ENCODE data around the gene INKA1.

The INKA1 gene

DNA sequence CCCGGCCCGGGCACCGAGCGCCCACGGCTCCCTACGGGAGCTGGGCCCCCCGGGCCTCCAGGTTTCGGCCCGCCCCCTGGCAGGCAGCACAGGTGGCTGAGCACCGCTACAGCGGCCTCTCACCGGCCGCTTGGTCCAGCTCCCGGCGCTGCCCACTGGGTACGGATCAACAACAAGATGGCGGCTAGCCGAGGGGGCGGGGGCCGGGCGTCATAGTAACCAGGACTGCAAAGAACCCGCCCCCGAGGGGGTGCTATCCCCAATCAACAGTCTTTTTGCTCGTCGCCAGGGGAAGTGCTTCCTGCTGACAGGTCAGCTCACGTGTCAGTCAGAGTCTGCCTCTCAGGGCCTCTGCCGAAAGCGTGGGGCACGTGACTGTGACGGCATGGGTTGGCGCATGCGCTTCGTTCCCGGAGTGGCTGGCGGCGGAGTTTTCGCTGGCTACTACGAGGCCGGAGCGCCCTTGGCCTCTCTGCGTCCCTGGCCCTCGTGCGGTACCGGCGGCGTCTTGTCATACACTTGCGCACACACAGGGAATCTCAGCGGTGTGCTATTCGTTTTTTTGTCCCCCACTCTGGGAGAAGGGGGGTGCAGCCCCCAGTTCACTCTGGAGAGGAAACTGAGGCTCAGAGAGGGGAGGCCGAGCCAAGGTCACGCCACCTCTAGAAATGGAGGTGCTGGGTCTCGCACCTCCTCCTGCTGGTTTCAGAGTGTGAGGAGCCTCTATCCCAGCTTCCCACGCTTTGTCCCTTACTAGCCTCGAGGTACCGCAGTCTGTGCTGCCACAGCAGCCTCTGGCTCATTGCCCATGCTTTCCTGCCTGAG lies 16.5 kb upstream of the INKA1 start, which contains the start of gene IP6K1:
Gene IP6K1, minus strand, starts transcription at position 186 of the 825 bp plus-strand sequence. CDS start 38,502 bp downstream, outside the sequence.
- peak; percentile 100 for DNase-seq (ENCODE audit: low read depth)

GRCh38 chr3:49787182-49787464 lies 15.9 kb upstream of the INKA1 start:
- no peak for DNase-seq (ENCODE audit: low read depth)

DNA sequence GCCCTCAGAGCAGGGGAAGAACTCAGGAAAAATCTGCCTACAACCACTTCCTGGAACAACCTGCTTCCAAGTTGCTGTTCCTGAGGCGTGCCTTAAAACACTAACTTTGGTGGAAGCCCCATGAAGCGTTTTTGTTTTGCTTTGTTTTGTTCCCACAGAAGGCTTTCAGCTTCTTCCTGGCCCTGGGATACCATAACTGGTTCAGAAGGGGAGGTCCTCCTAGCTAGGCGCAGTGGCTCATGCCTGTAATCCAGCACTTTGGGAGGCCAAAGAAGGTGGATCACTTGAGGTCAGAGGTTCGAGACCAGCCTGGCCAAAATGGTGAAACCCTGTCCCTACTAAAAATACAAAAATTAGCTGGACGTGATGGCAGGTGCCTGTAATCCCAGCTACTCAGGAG lies 15.5 kb upstream of the INKA1 start:
- no peak for DNase-seq (ENCODE audit: low read depth)

- no peak for DNase-seq (ENCODE audit: low read depth)
These were observed 15.0 kb upstream of the INKA1 start for GRCh38 chr3:49788056-49788455.

DNA sequence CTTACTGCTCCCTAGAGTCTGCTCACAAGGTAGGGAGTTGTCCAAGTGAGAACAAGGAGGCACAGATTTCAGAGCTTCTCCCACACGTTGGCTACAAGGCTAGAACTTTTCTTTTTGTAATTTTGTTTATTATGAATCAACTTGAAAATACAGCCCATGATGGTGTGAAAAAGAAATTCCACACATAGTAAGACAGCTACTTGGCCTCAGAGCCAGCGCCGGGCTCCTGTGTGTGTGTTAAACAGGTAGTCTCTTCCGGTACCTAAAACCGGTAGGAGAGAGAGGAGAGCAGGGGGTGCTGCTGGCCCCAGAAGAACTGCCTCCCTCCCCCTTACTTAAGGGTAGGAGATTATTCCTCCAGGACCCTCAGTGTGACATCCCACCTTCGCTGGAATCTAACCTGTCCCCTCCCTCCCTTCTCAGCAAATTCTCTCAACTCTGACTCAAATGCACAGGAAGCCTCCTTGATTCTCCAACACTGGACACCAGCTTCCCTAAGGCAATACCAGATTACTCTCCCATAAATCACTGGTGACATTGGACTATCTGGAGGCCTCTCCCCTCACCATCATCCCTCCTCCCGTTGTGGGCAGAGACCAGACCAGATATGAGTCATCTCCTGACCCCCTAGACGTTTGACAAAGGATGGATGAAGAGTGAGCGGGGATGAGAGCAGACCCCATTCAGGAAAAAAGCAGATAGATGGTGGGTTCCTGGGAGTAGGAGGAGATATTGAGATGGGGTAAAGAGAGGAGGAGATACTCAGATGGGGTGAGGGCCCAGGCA lies 12.2 kb upstream of the INKA1 start:
- no peak for DNase-seq (ENCODE audit: low read depth)

- DNase-seq (ENCODE audit: low read depth): no peak
These were observed 11.5 kb upstream of the INKA1 start for GRCh38 chr3:49791571-49791970.

DNA sequence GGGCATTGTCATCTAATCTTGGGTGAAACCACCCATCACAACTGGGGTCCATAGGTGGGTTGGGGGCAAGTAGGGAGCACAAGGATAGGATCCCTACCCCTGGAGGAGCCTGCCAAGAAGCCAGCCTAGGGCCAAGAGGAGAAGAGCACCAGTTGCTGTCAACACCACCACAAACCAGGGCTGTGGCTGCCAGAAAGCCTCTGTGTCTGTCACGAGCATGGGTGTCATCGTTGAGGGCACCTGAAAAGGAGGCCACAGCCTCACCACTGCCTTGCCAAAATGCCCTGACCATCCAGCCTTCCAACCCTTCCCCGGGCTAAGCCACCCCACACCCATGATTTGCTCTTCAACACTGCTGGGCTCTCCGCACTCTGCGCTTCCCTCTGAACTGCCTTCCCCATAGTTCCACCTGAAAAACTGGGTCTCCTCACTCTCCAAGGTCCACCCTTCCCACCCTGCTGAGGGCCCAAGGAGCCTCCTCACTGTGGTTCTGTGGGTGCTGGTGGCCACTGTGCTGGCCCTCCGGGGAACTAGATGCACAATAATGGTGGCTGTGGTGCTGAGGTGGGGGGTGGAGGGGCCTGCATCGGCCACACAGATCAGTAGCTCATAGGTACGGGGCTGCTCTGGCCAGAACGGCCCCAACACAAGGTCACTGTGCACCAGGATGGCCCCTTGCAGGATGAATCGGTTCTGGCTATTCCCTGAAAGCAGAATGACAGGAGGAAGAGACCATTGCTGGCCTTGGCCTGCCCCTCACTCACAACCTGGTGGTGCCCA lies 10.5 kb upstream of the INKA1 start:
- DNase-seq (ENCODE audit: low read depth): no peak

DNA sequence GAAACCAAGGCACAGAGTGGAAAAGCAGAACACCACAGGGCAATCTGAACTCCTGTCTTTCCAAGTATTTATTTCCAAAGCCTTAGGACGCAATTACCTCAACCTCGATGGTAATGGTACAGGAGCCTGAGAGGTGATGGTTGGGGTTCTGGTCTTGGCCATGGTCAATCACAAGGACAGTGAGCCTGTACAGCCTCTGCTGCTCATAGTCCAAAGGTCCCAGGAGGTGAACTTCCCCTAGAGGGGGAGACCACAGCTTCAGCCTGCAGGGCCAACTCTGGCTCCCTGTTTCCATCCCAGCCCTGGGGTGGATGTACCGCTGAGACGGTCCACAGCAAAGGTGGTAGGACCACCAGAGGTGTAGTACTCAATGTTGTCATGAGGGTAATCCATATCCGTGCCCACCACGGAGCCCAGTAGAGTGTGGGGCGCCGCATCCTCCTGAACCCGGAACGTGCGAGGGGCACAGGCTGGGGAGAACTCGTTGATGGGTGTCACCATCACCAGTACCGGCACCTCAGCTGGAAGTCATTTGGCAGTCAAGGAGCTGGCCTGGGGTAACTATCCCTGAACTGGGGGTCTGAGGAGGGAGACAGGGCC lies 9.5 kb upstream of the INKA1 start:
- no peak for DNase-seq (ENCODE audit: low read depth)

- no peak for DNase-seq (ENCODE audit: low read depth)
These were observed 8.6 kb upstream of the INKA1 start for GRCh38 chr3:49794431-49794830.

- no peak for DNase-seq (ENCODE audit: low read depth)
These were observed 7.8 kb upstream of the INKA1 start for GRCh38 chr3:49794926-49795905.

- DNase-seq (ENCODE audit: low read depth): no peak
These were observed 4.0 kb upstream of the INKA1 start for GRCh38 chr3:49799105-49799504.

DNA sequence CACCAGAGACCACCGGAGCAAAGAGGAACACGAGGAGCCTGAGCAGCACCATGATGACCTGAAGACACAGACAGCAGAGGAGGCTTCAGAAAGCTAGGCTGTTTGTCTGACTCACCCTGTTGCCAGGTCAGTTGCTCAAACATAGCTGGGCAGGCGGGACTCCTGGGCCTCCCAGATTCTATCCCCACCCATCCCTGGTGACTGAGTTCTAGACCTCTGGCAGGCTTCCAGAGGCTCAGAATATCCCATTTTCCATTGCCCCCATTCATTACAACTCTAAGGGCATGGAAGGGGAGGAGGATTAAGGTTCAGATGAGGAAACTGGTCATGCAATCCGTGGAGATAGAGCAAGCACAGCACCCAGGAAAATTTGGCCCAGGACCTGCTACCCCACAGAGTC lies 3.3 kb upstream of the INKA1 start, which contains the start of gene CDHR4:
Gene CDHR4, minus strand, starts transcription at position 113 of the 400 bp plus-strand sequence. Its CDS starts 61 bp downstream, at position 52.
- no peak for DNase-seq (ENCODE audit: low read depth)

DNA sequence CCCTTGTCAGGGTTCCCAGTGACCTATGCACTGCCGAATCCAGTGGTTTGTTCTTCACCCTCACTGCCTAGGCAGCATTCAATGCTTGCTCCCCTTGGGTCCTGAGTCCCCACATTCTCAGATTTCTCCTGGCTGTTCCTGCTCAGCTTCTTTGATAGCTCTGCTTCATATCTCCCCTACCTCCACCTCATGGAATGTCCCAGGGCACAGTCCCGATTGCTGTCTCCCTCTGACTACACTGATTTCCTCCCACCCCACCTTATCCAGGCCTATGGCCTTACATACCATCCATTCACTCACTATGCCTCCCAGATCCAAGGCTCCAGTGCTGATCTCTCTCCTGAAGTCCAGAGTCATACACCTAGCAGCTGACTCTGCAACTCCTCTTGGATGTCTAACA lies 1.9 kb upstream of the INKA1 start:
- no peak for DNase-seq (ENCODE audit: low read depth)

DNA sequence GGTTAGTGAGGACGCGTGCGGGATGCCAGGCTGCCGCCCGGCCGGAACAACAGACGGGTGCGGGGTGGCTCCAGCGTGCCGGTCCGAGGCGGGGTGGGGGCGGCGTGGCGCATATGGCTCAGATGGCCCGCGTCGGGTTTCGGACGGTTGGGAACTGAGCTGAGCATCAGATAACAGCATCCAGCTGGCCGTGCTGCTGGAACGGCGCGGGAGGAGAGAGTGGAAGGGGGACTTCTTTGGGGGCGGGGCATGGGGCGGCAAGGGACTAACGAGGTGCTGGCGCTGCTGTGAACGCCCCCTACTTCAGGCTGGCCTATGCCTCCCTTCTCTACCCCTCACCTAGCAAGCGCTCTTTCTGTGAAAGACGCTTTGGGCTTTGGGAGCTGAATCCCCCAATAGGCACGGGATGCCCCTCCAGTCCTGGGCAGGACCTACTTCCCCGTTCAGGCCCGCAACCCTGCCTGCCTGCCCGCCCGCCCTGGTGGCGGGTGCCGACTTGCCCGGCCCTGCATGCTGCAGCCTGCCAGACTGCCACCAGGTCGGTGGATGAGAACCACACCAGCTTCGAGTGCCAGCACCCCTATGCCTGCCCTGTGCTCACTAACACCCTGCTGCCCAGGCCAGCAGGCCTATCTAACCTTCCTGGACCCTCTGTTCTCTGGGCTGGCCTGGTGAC lies 542 bp downstream of the INKA1 start:
- DNase-seq (ENCODE audit: low read depth): no peak

DNA sequence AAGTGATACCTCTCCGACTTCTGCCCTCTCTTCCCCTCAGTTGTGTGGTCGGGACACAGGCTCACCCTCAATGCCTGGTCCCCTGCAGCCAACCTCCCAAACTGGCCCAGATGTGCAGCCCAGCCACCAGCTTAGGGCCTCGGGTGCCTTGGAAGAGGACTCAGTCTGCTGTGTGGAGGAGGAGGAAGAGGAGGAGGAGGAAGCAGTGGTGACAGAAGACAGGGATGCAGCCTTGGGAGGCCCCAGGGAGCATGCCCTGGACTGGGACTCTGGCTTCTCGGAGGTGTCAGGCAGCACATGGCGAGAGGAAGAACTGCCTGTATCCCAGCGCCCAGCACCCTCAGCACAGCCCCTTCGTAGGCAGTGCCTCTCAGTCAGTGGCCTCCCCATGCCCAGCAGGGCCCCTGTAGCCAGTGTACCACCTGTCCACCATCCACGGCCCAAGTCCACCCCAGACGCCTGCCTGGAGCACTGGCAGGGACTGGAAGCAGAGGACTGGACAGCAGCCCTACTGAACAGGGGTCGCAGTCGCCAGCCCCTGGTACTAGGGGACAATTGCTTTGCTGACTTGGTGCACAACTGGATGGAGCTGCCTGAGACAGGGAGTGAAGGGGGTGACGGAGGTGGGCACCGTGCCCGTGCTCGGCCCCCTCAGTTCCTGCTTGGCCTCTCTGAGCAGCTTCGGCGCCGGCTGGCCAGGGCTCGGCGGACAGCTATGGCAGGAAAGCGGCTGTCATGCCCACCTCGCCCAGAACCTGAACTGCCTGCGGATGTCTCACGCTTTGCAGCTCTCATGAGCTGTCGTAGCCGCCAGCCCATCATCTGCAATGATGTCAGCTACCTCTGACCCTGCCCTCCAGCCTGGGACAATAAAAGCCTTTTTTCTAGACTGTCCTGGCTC lies 1.3 kb downstream of the INKA1 start:
- no peak for DNase-seq (ENCODE audit: low read depth)

DNA sequence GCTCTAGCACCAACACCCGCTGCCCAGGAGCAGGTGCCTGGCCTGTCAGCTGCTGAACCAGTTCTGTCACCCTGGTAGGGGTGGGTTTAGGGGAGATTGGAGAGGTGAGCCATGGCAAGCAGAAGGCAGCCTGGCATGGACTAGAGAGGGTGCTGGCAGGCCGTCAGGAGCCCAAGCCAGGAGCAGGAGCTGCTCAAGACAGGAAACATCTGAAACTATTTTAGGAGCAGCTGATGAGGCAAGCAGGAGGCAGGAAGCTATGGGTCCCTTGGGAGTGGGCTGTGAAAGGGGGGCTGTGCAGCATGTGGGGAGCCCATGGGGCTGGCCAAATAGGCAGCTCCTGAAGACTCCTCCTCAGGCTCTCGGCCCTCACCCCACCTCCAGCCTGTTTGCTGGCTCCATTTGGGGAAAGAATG lies 2.3 kb downstream of the INKA1 start:
- DNase-seq (ENCODE audit: low read depth): no peak

- no peak for DNase-seq (ENCODE audit: low read depth)
These were observed 3.0 kb downstream of the INKA1 start for GRCh38 chr3:49805897-49806701.

DNA sequence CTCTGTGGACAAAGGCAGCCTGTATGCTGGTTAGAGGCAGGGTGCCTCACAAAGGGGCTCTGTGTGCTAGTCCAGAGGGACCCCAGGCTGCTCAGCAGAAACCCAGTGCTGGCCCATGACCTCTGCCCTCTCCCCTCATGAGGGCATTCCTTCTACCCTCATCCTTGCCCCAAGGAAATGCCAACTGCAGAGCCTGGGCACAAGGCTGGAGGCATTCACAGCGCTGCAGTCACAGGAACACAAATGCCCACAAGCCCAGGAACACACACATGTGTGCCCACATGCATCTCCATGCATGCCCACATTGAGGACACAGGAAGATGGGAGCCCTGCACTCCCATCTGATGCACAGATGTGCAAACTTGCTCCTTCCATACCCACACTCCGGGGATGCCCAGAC lies 3.8 kb downstream of the INKA1 start:
- no peak for DNase-seq (ENCODE audit: low read depth)
